GM12891 (cell line): ENCODE data around the gene SKI.

ENCODE experiments used
- POLR2AphosphoS5 ChIP-seq: IDR thresholded peaks from 2 replicates; pipeline ENCODE4 v1.6.1; 2011; ENCODE audit warnings: low read depth, low read length, control low read depth
- TAF1 ChIP-seq: IDR thresholded peaks from 2 replicates; pipeline ENCODE4 v1.6.1; 2011; ENCODE audit warnings: low read depth, low read length, control low read depth

GRCh38 chr1:2289607-2290006, 61.5 kb downstream of the SKI start:
- TF ChIP-seq TAF1 (no peak), POLR2AphosphoS5 (no peak)
